T-helper 2 cell treated with Interferon-gamma antibody and Interleukin-4, amounts not matched to agents 5 μg/mL and 100 μg/mL, for 36 hours (primary cell): ENCODE measurements around the gene TMEM163.

Experiments used
- DNase-seq: peaks from one replicate; pipeline ENCODE4 v3.0.0; 2021; ENCODE audit warnings: low spot score
- H3K27ac Mint-ChIP-seq: one replicate; pipeline ENCODE4 v1.8.0; 2021; ENCODE audit warnings: mild to moderate bottlenecking, mixed read lengths
- H3K27me3 Mint-ChIP-seq: one replicate; pipeline ENCODE4 v1.8.0; 2021; ENCODE audit warnings: low read depth, mixed read lengths
- H3K36me3 Mint-ChIP-seq: one replicate; pipeline ENCODE4 v1.8.0; 2021; ENCODE audit warnings: low read depth, mixed read lengths
- H3K4me1 Mint-ChIP-seq: one replicate; pipeline ENCODE4 v1.8.0; 2021; ENCODE audit warnings: low read depth, mixed read lengths
- H3K4me3 Mint-ChIP-seq: one replicate; pipeline ENCODE4 v1.8.0; 2022; ENCODE audit warnings: mild to moderate bottlenecking, moderate library complexity, mixed read lengths
- H3K9me3 Mint-ChIP-seq: one replicate; pipeline ENCODE4 v1.8.0; 2021; ENCODE audit warnings: mixed read lengths

Gene TMEM163

DNA sequence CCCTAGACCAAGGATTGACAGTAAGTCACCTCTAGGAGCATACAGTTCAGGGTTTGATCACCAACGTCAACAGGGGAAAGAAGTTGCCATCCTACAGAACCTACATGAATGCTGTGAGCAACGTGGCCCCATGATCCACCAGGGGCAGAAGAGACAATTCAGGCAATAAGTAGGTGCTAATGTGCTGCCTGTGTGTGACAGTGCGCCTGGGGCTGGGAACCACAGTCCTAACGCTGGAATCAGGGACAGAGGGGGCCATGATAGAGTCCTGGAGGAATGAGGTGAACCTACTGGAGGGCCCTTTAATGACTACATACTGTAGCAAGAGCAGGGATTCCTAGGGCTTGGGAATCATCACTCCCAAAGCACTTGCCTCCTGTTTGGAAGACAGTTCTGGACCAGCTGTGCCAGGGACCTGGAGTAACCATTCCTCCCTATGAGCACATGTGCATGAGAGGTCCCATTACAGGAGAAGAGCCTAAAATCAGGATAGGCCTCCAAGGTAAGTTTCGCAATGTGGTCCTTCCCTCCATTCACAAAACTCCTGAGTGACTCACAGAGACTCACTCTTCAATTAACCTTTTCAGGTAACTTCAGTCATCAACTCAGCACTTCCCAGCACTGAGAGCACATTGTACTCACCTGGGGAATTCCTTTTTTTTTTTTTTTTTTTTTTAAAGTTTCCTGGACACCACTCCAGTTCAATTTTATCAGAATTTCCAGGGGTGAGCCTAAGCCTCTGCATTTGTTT is 214.0 kb downstream of the TMEM163 start:
- Mint-ChIP-seq H3K4me1 (no peaks in the 10 kb centered on the region), H3K4me3 (no peak overlapping the region), H3K27ac (no peak overlapping the region), H3K9me3 (no peaks in the 10 kb centered on the region), H3K27me3 (no peaks in the 10 kb centered on the region), H3K36me3 (no peaks in the 10 kb centered on the region)
- DNase-seq: no peak

DNA sequence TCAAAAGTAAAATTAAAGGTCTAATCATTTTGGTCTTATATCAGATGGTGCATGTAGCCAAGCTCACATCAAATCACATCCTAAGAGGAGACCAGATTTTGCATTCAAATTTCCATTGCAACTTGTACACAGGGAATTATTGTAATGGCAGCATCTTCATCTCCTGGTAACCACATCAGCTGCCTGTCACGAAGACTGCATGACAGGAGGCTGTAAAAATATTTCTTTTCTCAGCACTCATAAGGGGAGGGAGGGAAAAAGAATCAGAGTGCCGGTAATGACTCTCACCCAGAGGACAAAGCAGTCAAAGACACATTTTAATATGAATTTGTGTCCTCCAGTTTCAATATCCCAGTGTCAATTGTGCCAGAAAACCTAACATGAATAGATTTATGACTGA is 216.7 kb downstream of the TMEM163 start:
- DNase-seq: no peak
- Mint-ChIP-seq H3K4me3 (no peak overlapping the region), H3K36me3 (no peaks in the 10 kb centered on the region), H3K9me3 (no peaks in the 10 kb centered on the region), H3K27ac (no peak overlapping the region), H3K27me3 (no peaks in the 10 kb centered on the region), H3K4me1 (no peaks in the 10 kb centered on the region)

DNA sequence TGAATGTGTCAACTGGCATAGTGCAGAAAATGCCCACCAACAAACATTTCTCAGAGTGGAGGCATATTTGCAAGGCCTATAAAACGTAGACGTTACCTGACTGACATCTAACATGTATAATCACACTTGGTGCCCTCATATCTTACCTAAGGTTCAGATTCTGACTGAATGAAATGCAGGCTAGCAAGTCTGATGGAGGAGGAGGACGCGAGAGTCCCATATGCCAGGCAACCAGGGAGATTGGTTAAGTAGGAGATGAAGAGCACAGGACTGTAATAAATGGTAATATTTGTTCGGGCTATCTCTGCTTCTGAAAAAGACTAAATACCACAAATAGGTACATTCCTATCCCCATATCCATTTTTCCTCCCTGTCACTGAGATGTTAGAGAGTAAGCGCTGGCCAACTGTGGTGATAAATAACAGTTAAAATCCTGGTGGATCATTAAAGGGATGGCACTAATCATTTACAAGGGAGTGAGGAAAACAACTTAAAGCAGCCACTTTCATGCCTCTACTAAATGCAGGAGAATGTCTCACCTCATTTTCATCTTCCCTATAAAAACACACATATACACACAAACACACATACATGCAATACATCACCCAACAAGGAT is 217.2 kb downstream of the TMEM163 start:
- H3K4me1 Mint-ChIP-seq: no peaks in the 10 kb centered on the region
- no peaks in the 10 kb centered on the region for H3K9me3 Mint-ChIP-seq
- H3K4me3 Mint-ChIP-seq: no peak overlapping the region
- no peak for DNase-seq
- no peak overlapping the region for H3K27ac Mint-ChIP-seq
- H3K36me3 Mint-ChIP-seq: no peaks in the 10 kb centered on the region
- H3K27me3 Mint-ChIP-seq: no peaks in the 10 kb centered on the region

DNA sequence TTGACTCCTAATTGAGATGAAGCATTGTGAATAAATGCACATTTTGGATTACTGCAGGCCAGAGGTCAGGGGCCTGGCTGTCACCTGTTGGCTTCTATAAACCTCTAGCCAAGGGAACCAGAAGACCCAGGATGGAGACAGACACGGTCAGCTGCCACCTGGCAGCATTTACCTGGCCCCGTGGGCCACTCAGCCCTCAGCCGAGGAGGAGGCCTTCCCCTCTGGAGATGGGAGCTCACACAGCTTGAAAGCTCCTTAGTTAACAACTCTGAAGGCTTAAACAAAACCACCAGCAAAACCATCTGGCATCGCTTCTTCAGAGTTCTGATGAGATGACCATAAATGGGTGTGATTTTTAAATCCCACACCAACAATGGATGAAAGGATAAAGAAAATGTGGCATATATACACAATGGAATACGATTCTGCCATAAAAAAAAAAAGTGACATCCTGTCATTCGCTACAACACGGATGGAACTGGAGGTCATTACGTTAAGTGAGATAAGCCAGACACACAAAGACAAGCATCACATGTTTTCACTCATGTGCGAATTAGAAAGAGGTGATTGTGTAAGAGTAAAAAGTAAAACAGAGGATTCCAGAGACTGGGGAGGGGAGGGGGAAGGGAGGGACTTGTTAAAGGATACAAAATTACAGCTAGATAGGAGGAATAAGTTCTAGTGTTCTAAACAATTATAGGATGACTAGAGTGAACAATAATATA is 218.4 kb downstream of the TMEM163 start:
- H3K4me3 Mint-ChIP-seq: no peak overlapping the region
- H3K9me3 Mint-ChIP-seq: no peaks in the 10 kb centered on the region
- no peaks in the 10 kb centered on the region for H3K36me3 Mint-ChIP-seq
- no peaks in the 10 kb centered on the region for H3K27me3 Mint-ChIP-seq
- H3K27ac Mint-ChIP-seq: no peak overlapping the region
- H3K4me1 Mint-ChIP-seq: no peaks in the 10 kb centered on the region
- DNase-seq: no peak

DNA sequence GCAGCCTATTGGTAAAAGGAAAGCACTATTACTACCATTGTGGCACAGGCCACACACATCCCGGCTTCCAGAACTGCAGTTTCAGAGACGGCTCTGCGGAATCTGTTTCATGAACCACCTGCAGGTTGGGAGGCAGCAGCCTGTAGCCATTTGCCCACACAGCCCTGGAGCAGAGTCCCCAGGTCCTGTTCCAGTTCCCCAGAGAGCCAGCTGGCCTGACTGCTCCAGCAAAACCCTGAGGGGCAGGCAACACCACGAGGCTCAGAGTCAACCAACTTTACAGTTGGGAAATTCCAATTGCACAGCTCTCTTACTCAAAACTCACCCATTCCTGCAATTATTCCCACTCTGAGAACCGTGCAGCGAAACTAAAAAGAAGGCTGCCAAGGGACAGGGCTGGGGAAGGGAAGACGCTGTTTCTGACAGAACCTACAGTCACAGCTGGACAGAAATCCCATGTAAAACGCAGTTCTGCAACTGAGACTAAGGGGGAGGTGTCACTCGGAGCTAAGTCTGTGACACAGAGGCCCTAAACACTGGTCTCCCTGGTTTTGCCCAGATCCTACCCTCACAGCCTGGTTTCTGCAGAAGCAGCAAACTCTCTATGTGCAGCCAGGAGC is 219.4 kb downstream of the TMEM163 start:
- Mint-ChIP-seq H3K4me3 (no peak overlapping the region), H3K27ac (no peak overlapping the region), H3K4me1 (no peaks in the 10 kb centered on the region), H3K36me3 (no peaks in the 10 kb centered on the region), H3K9me3 (no peaks in the 10 kb centered on the region), H3K27me3 (no peaks in the 10 kb centered on the region)
- DNase-seq: no peak

DNA sequence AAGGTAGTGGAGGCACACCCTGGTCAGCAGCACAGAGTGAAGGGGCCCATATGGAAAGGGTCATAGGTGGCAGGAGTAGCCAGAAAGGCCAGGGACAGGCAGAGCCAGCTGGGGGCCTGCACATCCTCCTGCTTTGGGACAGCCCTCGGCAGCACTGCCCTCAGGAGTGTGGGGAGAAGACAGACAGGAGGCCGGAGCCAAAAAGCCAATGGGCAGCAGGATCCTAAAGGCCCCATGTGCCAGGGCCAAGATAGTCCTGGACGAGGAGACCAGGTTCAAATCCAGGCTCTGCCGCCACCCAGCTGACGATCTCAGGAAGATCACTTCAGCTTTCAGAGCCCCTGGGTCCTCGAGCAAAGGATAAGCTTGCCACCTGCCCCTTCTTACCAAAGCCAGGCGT is 220.1 kb downstream of the TMEM163 start:
- no peaks in the 10 kb centered on the region for H3K36me3 Mint-ChIP-seq
- H3K27me3 Mint-ChIP-seq: no peaks in the 10 kb centered on the region
- H3K4me1 Mint-ChIP-seq: no peaks in the 10 kb centered on the region
- H3K4me3 Mint-ChIP-seq: no peak overlapping the region
- DNase-seq: no peak
- no peak overlapping the region for H3K27ac Mint-ChIP-seq
- no peaks in the 10 kb centered on the region for H3K9me3 Mint-ChIP-seq

DNA sequence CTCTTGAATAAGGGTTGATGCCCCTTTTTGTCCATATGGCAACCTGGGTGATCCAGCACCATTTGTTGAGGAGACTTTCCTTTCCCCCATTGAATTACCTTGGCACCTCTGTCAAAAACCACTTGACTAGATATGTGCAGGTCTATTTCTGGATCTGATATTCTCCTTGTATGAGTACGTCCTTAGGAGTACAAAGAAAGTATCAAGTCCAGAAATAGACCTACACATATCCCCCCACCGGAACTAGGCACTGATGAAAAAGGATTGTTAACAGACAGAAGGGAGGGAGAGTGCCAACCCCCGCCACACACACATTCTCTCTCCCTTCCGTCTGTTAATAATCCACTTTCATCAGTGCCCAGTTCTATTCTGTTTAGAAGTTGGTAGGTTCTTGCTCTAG is 225.0 kb downstream of the TMEM163 start:
- no peaks in the 10 kb centered on the region for H3K4me1 Mint-ChIP-seq
- H3K27ac Mint-ChIP-seq: no peak overlapping the region
- H3K36me3 Mint-ChIP-seq: no peaks in the 10 kb centered on the region
- peaks cover 11% of the 10 kb centered on the region for H3K27me3 Mint-ChIP-seq
- DNase-seq: no peak
- no peak overlapping the region for H3K4me3 Mint-ChIP-seq
- H3K9me3 Mint-ChIP-seq: no peaks in the 10 kb centered on the region

DNA sequence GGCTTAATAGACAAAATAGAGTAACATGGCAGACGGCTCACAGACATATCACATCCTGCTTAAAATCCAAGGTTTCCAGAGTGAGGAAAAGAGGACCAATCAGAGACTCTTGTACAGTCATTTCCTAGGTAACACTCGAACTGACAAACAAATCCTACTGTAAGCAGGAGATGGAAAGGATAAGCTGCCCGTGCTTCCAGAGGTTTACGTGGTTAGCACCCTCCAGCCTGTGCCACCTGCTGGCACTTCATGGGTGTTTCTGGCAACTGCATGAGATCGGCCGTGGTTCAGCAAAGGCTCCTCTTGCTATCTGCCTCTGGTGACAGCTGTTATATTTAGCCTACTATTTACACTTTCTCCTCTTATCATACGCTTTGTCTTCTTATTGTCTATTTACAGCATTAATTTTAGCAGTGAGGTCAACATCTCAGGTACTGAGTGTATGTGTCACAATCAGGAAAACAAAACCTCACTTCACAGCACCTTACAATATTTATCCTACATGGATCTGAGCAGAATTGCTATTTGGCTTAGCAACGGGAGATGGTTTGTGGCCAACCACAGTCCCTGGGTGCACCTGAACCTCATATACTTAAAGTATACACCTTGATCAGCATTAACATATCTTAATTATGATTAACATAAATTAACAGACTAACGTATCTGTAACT is 226.9 kb downstream of the TMEM163 start:
- Mint-ChIP-seq H3K9me3 (no peaks in the 10 kb centered on the region), H3K4me3 (no peak overlapping the region), H3K36me3 (no peaks in the 10 kb centered on the region), H3K27me3 (peaks cover 16% of the 10 kb centered on the region), H3K4me1 (no peaks in the 10 kb centered on the region), H3K27ac (no peak overlapping the region)
- DNase-seq: no peak

DNA sequence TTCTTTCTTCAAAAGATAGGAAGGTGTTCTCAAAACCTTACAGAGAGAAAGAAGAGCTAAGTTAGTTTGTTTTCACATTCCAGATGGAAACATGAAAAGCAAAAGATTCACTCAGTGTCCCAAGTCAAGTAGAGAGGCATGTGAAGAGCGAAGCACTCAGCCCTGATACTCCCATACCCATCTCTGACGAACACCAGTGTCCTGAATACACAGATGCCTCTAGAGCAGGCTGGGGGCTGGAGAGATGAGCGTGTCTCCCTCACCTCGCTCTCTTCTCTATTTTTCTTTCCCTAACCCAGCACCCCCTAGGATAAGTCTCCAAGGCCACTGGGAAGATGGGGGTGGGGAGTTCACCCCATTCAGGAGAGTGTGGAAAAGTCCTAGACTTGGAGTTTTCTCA is 227.8 kb downstream of the TMEM163 start:
- H3K4me3 Mint-ChIP-seq: no peak overlapping the region
- H3K4me1 Mint-ChIP-seq: no peaks in the 10 kb centered on the region
- H3K27me3 Mint-ChIP-seq: peaks cover 19% of the 10 kb centered on the region
- no peaks in the 10 kb centered on the region for H3K9me3 Mint-ChIP-seq
- no peak overlapping the region for H3K27ac Mint-ChIP-seq
- DNase-seq: no peak
- no peaks in the 10 kb centered on the region for H3K36me3 Mint-ChIP-seq

DNA sequence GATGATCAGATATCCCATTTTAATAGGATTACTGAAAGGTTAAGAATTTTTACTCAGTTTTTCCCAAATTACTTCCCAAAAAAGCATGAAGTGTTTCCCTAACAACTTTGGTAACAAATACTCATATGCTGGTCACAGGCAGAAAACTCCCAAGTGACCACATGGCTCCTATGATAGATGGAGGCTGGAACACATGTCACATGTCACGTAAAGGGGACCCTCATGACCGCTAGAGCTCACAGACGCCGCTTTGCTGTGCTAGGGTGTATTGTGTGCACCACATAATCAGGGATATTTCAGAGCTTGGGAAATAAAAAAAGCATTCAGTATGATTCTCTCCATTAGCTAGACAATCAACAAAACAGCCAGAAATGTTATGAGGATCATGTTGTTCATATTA is 228.2 kb downstream of the TMEM163 start:
- no peak overlapping the region for H3K27ac Mint-ChIP-seq
- DNase-seq: no peak
- no peaks in the 10 kb centered on the region for H3K4me1 Mint-ChIP-seq
- peaks cover 20% of the 10 kb centered on the region for H3K27me3 Mint-ChIP-seq
- no peak overlapping the region for H3K4me3 Mint-ChIP-seq
- no peaks in the 10 kb centered on the region for H3K9me3 Mint-ChIP-seq
- H3K36me3 Mint-ChIP-seq: no peaks in the 10 kb centered on the region

DNA sequence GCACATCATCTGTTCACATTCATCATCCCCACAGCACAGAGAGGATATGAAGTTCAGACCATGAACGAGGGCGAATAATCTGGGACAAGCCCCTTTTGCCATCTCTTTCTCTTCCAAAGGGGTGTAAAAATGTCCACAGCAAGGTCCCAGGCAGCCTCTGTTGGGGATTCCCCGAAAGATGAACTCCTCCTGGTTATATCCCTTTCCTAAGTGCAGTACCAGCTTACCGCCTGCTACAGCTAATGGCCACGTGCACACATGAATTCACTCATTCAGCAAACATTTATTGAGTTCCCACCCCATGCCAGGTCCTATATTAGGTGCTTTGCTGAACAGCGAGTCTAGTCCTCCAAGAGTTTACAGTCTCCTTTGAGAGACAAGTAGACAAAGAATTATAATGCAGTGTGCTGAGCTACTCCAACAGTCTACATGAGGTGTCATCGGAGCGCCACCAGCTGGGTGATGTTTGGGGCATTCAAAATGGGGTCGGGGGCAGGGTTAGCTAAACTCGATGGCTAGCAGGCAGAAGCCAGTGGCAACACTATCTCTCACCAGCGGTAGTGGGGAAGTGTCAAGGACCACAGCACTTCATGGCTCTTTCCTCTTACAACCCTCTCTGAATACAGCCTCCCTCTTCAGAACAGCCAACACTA is 228.9 kb downstream of the TMEM163 start:
- no peak overlapping the region for H3K27ac Mint-ChIP-seq
- H3K4me3 Mint-ChIP-seq: no peak overlapping the region
- no peak for DNase-seq
- peaks cover 20% of the 10 kb centered on the region for H3K27me3 Mint-ChIP-seq
- H3K4me1 Mint-ChIP-seq: no peaks in the 10 kb centered on the region
- no peaks in the 10 kb centered on the region for H3K9me3 Mint-ChIP-seq
- no peaks in the 10 kb centered on the region for H3K36me3 Mint-ChIP-seq

DNA sequence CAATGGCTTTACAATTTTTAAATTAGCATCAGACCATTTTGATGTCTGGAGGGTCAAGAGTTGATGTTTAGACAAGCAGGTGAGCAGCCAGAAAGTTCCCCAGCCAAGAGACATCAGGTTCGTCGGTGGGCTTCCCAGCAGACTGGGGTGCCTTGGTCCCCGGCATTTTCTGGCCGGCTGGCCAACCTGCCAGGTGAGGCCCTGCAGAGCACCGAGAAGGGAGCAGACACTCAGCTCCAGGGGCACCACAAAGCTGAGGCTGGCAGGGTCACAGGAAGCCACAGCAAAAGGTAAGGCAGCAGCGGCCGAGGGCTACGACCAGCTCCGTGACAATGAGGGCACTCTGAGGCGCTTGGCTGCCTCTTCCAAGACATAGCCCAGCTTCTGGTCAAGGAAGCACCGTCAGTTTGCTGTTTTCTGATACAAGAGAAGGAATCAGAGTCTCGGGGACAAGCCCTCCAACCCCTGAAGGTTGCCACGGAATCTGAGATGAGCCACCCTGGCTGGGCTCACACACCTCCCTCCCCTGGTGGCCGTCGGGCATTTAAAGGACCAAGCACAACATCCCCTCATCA is 235.9 kb downstream of the TMEM163 start:
- no peak for DNase-seq
- no peaks in the 10 kb centered on the region for H3K36me3 Mint-ChIP-seq
- H3K27me3 Mint-ChIP-seq: peaks cover 8% of the 10 kb centered on the region
- no peak overlapping the region for H3K27ac Mint-ChIP-seq
- no peak overlapping the region for H3K4me3 Mint-ChIP-seq
- no peaks in the 10 kb centered on the region for H3K9me3 Mint-ChIP-seq
- no peaks in the 10 kb centered on the region for H3K4me1 Mint-ChIP-seq

DNA sequence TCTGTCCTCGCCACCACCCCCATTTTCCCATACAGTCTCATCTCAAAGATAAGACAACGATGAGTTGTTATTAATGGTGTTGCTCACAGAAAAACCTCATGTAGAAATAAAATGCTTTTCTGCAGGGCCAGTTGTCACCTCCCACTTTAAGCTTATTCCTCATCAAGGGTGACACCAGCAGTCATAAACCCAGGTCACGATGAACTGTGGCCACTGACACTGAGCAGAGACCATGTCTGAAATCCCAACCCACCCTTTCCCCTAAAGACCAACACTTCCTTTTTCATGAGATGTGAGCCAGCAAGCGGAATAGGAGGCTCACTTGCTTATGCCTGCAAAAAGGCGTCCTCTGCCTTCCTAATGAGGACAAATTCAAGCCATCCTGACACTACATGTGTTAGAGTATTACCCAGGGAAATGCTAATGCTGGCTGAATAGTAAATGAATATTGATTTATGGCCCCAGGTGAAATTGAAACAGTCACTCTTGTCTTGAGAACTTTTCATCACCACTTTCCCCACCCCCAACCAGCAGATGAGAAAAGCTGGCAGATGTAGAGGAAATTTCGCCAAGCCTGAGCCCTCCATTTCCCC is 236.6 kb downstream of the TMEM163 start:
- H3K27ac Mint-ChIP-seq: no peak overlapping the region

More for the DNA sequence above, 236.6 kb downstream of the TMEM163 start:
- Mint-ChIP-seq H3K4me3 (no peak overlapping the region), H3K36me3 (no peaks in the 10 kb centered on the region), H3K4me1 (no peaks in the 10 kb centered on the region), H3K27me3 (peaks cover 7% of the 10 kb centered on the region), H3K9me3 (no peaks in the 10 kb centered on the region)
- DNase-seq: no peak
